HUES48 (cell line): ENCODE measurements around the gene RILPL1.
"Not testable (repeated sequence)": the region's sequence is repeated elsewhere in the genome, so short reads cannot be mapped to it uniquely, and the experiment has no call there.

Experiments used
- H3K27ac ChIP-seq: one replicate; pipeline ENCODE4 v1.7.0; 2013; ENCODE audit warnings: low read depth, low read length, inconsistent platforms
- H3K27me3 ChIP-seq: 2 replicates; pipeline ENCODE4 v1.6.1; 2013; ENCODE audit warnings: mild to moderate bottlenecking, low read length; ENCODE audit not compliant: control insufficient read depth, insufficient read depth
- H3K36me3 ChIP-seq: 2 replicates; pipeline ENCODE4 v1.6.1; 2013; ENCODE audit warnings: low read length; ENCODE audit not compliant: control insufficient read depth, insufficient read depth
- H3K4me1 ChIP-seq: 2 replicates; pipeline ENCODE4 v1.6.1; 2013; ENCODE audit warnings: mild to moderate bottlenecking, low read length; ENCODE audit not compliant: control insufficient read depth, insufficient read depth
- H3K4me3 ChIP-seq: 2 replicates; pipeline ENCODE4 v1.5.1; 2013; ENCODE audit warnings: mild to moderate bottlenecking, low read depth, low read length
- H3K9ac ChIP-seq: 2 replicates; pipeline ENCODE4 v1.6.1; 2013; ENCODE audit warnings: mild to moderate bottlenecking, low read depth, low read length, moderate library complexity
- H3K9me3 ChIP-seq: 2 replicates; pipeline ENCODE4 v1.6.1; 2013; ENCODE audit warnings: low read length; ENCODE audit not compliant: control insufficient read depth, insufficient read depth

Gene RILPL1

GRCh38 chr12:123479442-123480180 lies 53.9 kb downstream of the RILPL1 start:
- no peak overlapping the region for H3K9ac ChIP-seq
- H3K36me3 ChIP-seq = no peaks in the 10 kb centered on the region
- no peaks in the 10 kb centered on the region for H3K27me3 ChIP-seq
- no peak overlapping the region for H3K27ac ChIP-seq
- no peak overlapping the region for H3K4me3 ChIP-seq
- no peaks in the 10 kb centered on the region for H3K9me3 ChIP-seq
- no peaks in the 10 kb centered on the region for H3K4me1 ChIP-seq

GRCh38 chr12:123478762-123479161 lies 54.8 kb downstream of the RILPL1 start:
- Histone ChIP-seq H3K36me3 (no peaks in the 10 kb centered on the region), H3K27ac (no peak overlapping the region), H3K9ac (no peak overlapping the region), H3K27me3 (no peaks in the 10 kb centered on the region), H3K9me3 (no peaks in the 10 kb centered on the region), H3K4me3 (no peak overlapping the region), H3K4me1 (no peaks in the 10 kb centered on the region)

GRCh38 chr12:123478069-123478468 lies 55.5 kb downstream of the RILPL1 start:
- Histone ChIP-seq H3K27me3 (no peaks in the 10 kb centered on the region), H3K9ac (no peak overlapping the region), H3K4me1 (no peaks in the 10 kb centered on the region), H3K27ac (no peak overlapping the region), H3K9me3 (no peaks in the 10 kb centered on the region), H3K4me3 (no peak overlapping the region), H3K36me3 (no peaks in the 10 kb centered on the region)

- Histone ChIP-seq H3K9ac (no peak overlapping the region), H3K36me3 (peaks cover 14% of the 10 kb centered on the region), H3K27ac (no peak overlapping the region), H3K4me3 (no peak overlapping the region), H3K9me3 (no peaks in the 10 kb centered on the region), H3K4me1 (no peaks in the 10 kb centered on the region), H3K27me3 (no peaks in the 10 kb centered on the region)
Measured at GRCh38 chr12:123475246-123475703, 58.2 kb downstream of the RILPL1 start.

- Histone ChIP-seq H3K27ac (no peak overlapping the region), H3K9me3 (no peaks in the 10 kb centered on the region), H3K27me3 (no peaks in the 10 kb centered on the region), H3K4me1 (no peaks in the 10 kb centered on the region), H3K4me3 (no peak overlapping the region), H3K9ac (no peak overlapping the region), H3K36me3 (peaks cover 14% of the 10 kb centered on the region)
Measured at GRCh38 chr12:123474485-123475245, 58.9 kb downstream of the RILPL1 start.

- Histone ChIP-seq H3K36me3 (peaks cover 14% of the 10 kb centered on the region), H3K27me3 (no peaks in the 10 kb centered on the region), H3K4me3 (no peak overlapping the region), H3K9ac (no peak overlapping the region), H3K27ac (no peak overlapping the region), H3K4me1 (no peaks in the 10 kb centered on the region), H3K9me3 (no peaks in the 10 kb centered on the region)
Measured at GRCh38 chr12:123472438-123472849, 61.1 kb downstream of the RILPL1 start.

GRCh38 chr12:123471374-123472068 lies 62.0 kb downstream of the RILPL1 start:
- H3K27me3 ChIP-seq = no peaks in the 10 kb centered on the region
- H3K4me1 ChIP-seq = no peaks in the 10 kb centered on the region
- H3K4me3 ChIP-seq = no peak overlapping the region
- H3K9ac ChIP-seq = no peak overlapping the region
- H3K9me3 ChIP-seq = no peaks in the 10 kb centered on the region
- no peak overlapping the region for H3K27ac ChIP-seq
- peaks cover 16% of the 10 kb centered on the region for H3K36me3 ChIP-seq

- peaks cover 30% of the 10 kb centered on the region for H3K36me3 ChIP-seq
- no peak overlapping the region for H3K9ac ChIP-seq
- no peaks in the 10 kb centered on the region for H3K9me3 ChIP-seq
- no peak overlapping the region for H3K4me3 ChIP-seq
- H3K27me3 ChIP-seq = no peaks in the 10 kb centered on the region
- no peak overlapping the region for H3K27ac ChIP-seq
- H3K4me1 ChIP-seq = no peaks in the 10 kb centered on the region
Measured at GRCh38 chr12:123469978-123470377, 63.5 kb downstream of the RILPL1 start.

- Histone ChIP-seq H3K4me3 (no peak overlapping the region), H3K9ac (no peak overlapping the region), H3K9me3 (no peaks in the 10 kb centered on the region), H3K36me3 (peaks cover 32% of the 10 kb centered on the region), H3K4me1 (no peaks in the 10 kb centered on the region), H3K27ac (no peak overlapping the region), H3K27me3 (no peaks in the 10 kb centered on the region)
Measured at GRCh38 chr12:123468786-123469185, 64.7 kb downstream of the RILPL1 start.

- no peak overlapping the region for H3K9ac ChIP-seq
- no peaks in the 10 kb centered on the region for H3K4me1 ChIP-seq
- no peaks in the 10 kb centered on the region for H3K27me3 ChIP-seq
- no peak overlapping the region for H3K4me3 ChIP-seq
- no peak overlapping the region for H3K27ac ChIP-seq
- H3K36me3 ChIP-seq = peaks cover 18% of the 10 kb centered on the region
- H3K9me3 ChIP-seq = no peaks in the 10 kb centered on the region
Measured at GRCh38 chr12:123465084-123465483, 68.4 kb downstream of the RILPL1 start.

- H3K4me1 ChIP-seq, H3K4me3 ChIP-seq, H3K9ac ChIP-seq, H3K9me3 ChIP-seq, H3K27ac ChIP-seq, H3K27me3 ChIP-seq: not testable (repeated sequence)
- H3K36me3 ChIP-seq = peaks cover 18% of the 10 kb centered on the region
Measured at GRCh38 chr12:123463174-123463573, 70.3 kb downstream of the RILPL1 start.
